ENCODE data around the gene ZNF154. TPM values are rescaled to one million over a fixed set of nuclear protein-coding genes. Genes with fewer than 3 reads are reported as not detected.

ZNF154 gene
- total RNA-seq, 4 donors from 2014 or later = 1.4 to 4.4 (median 2.8) TPM

- TF ChIP-seq CTCF (IDR thresholded peaks at IDR 0.05) = no peak
- ATAC-seq (ENCODE audit: low FRiP score) (no peak), DNase-seq (ENCODE audit: low spot score) (no peak)
Measured at GRCh38 chr19:57665261-57665806, 43.7 kb downstream of the ZNF154 start.

GRCh38 chr19:57664269-57665127, 44.5 kb downstream of the ZNF154 start:
- DNase-seq (ENCODE audit: low spot score) (no peak), ATAC-seq (ENCODE audit: low FRiP score) (peak; percentile 77)
- no peak for TF ChIP-seq CTCF (IDR thresholded peaks at IDR 0.05)

GRCh38 chr19:57656346-57656745, 52.7 kb downstream of the ZNF154 start:
- TF ChIP-seq CTCF (IDR thresholded peaks at IDR 0.05) = no peak
- no peak for ATAC-seq (ENCODE audit: low FRiP score)
- no peak for DNase-seq (ENCODE audit: low spot score)

GRCh38 chr19:57655443-57655842, 53.6 kb downstream of the ZNF154 start:
- ATAC-seq (ENCODE audit: low FRiP score) = no peak
- no peak for DNase-seq (ENCODE audit: low spot score)
- TF ChIP-seq CTCF (IDR thresholded peaks at IDR 0.05) = no peak

- ATAC-seq (ENCODE audit: low FRiP score) (no peak), DNase-seq (ENCODE audit: low spot score) (no peak)
- TF ChIP-seq CTCF (IDR thresholded peaks at IDR 0.05) = no peak
Measured at GRCh38 chr19:57653689-57654088, 55.3 kb downstream of the ZNF154 start.

GRCh38 chr19:57651654-57651996, 57.4 kb downstream of the ZNF154 start:
- ATAC-seq (ENCODE audit: low FRiP score) = no peak
- no peak for TF ChIP-seq CTCF (IDR thresholded peaks at IDR 0.05)
- no peak for DNase-seq (ENCODE audit: low spot score)
